Left renal pelvis (tissue), 4 donors: ENCODE measurements around the gene FGFR3. TPM values are rescaled to one million over a fixed set of nuclear protein-coding genes. Genes with fewer than 3 reads are reported as not detected.

ENCODE experiments used
- DNase-seq, 4 donors: peaks; one replicate each; pipeline ENCODE4 v3.0.0-alpha.2; 2013; ENCODE audit warnings: low read depth in 4 of 4, low spot score in 3 of 4
- polyA plus RNA-seq, 4 donors: library from polyadenylated mRNA; unstranded; fragments of 120-200 nt; gene quantifications; one replicate each; pipeline ENCODE4 v1.2.1, GENCODE V29; 2013; ENCODE audit not compliant: insufficient read length in 4 of 4

FGFR3 gene
- polyA plus RNA-seq, 4 donors = 2.7 to 136 (median 75.1) TPM

DNA sequence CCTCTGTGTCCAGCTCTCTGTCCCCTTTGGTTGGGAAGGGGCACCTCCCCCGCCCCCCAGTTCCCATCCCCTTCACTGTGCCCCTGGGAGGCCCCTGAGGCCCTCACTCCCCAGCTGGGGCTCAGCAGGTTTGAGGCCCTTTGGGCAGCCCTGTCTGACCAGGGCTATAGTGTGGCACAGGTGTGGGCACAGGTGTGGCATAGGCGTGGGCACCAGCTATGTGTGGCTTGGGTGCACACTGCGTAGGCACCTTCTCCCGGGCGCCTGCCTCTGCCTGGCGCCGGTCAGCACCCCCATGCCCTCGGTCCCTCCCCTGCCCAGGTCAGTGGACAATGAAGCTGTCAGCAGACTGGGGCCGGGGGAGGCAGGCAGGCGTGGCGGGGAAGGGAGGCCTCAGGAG is 7.5 kb upstream of the FGFR3 start:
- DNase-seq = no peak

DNA sequence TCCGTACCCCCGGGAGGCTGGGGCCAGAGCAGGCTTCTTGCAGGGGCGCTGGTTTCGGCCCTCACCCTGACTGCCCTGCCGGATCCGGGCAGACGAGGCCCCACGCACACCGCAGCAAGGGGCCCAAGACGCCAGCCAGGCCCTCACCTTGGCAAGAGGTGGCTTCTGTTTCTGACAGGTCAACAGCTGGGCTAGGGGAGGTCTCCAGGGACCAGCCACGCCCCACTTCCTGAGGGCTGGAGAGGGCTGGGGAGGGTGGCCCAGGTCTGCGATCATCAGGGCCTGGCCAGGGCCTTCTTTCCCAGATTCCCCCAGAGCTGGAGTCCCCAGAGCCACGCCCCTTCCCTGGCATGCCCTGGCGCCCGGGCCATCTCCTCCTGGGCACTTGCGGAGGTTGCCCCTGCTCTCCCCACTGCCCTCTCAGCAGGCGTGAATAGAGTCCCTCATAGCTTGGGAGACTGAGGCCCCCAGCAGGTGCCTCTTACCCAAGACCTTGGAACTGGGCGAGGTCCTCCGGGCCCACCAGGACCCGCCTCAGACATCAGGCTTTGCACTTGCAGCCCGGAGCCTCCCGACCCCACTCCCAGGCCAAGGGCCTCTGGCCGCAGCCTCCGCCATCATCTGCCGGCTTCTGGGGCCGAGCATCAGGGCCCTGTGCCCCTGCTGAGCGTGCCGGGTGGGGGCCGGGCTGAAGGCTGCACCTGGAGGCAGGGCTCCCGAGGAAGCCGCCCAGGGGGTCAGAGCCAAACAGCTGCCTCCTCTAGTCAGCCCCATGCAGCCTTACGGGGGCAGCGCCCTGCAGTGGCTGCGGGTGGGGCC is 6.3 kb upstream of the FGFR3 start:
- DNase-seq = no peak

DNA sequence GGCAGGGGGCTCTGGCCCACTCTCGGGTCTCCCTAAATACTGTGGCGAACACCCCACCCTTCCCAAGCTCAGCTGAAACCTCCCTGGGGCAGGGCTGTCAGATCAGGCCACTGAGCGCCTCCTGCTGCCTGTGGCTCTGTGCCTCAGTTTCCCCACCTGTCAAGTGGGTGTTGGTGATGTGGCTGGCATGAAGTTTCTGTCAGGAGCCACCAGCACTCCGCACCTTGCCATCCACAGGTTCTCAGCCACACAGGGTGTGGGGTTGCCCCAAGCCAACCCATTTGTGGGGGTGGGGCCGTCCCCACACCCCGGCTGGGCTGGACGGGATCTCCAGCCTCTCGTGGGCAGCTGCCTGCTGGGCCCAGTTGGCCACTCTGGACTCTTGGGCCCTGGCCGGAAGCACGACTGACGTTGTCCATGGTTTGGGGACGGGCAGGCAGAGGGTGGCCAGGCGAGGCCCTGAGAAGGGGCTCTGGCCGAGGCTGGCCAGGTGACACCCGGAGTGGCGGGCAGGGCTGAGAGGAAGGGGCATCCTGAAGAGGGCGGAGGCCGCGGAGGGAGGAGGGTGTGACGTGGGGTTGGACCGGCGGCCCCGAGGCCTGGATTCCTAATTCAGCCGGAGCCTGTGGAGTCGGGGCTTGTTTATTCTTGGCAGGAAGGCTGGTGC is 5.5 kb upstream of the FGFR3 start:
- DNase-seq = no peak

GRCh38 chr4:1788254-1788973 is 4.7 kb upstream of the FGFR3 start:
- DNase-seq = no peak

GRCh38 chr4:1789552-1789951 is 3.5 kb upstream of the FGFR3 start:
- DNase-seq = no peak

- DNase-seq = no peak
These were observed 3.1 kb upstream of the FGFR3 start for GRCh38 chr4:1790005-1790404.

DNA sequence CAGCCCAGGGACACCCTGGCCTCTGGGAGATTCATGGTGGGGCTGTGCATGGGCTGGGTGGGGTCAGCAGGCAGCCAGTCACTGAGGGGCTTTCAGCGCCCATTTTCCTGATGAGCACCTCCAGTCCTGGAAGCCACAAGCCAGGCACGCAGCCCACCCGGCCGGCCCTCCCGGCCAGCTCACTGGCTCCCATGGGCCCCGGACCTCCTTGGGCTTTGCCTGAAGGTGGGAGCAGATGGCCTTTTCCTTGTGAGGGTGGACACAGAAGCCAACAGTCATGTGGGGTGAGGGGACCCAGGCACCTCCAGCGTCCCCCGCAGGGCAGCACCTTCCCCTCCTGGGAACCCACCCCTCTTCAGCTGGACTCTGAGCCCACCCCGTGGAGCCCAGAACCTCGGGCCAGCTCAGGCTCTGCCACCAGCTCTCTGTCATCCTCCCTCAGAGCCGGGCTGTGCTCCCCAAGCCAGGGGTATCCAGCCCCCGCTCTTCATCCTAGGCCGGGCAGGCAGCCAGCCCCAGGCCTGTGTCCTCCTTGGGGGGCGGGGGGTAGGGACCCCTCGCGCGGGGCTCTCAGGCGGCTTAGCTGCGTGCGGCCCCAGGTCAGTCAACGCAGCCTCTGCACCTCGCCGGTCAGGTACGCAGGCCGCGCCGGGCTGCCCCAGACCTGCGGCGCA is 798 bp upstream of the FGFR3 start:
- DNase-seq = no peak

DNA sequence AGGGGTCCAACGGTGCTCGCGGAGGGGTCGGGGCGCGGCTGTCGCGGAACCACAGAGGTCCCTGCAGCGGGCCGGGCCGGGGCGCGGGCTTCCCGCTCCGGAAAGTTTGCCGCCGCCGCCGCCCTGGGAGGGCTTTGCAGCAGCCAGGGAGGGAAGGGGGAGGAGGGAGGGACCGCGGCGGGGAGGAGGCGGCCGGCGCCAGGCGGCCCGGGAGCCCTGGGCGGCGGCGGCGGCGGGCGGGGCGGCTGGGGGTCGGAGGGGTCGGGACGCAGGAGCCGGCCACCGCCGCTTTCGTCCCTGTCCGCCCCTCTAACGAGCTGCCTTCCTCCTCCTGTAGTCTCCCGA is 375 bp downstream of the FGFR3 start:
- no peak for DNase-seq

DNA sequence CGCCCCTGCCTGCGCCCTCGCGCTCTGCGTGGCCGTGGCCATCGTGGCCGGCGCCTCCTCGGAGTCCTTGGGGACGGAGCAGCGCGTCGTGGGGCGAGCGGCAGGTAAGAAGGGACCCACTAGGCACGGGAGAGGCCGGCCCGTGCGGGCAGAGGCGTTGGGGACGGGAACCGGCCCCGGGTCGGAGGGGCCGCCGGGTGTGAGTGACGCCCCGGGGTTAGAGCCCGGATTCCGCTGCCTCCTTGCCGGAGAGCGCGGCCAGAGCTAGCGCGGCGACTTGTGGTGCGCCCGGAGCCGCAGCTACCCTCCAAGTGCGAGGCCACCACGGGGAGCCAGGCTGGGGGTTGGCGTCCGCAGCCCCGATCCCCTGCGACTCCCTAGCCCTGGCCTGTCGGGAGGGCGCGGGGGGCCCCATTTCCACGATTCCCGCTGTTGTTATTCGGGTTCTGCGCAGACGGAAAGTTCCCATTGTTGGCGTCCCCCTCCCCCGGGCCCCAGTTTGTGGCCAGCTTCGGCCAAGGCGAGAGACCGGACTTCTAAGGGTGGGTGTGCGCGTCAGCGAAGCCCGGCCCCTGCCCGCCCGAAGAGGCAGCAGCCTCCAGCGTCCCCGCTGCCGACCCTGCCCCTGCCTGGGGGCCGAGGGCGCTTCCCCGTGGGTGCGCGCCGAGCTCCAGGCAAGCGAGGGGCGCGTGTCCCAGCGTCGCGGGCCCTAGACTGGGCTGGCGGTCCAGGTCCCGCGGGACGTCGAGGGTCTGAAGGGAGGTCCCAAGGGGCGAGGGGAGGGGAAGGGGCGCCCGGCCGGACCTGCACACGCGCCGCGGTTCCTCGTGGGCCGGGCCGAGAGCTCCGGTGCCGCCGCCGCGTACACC is 1.1 kb downstream of the FGFR3 start:
- DNase-seq = no peak

GRCh38 chr4:1794809-1795298 is 1.8 kb downstream of the FGFR3 start:
- DNase-seq = no peak

- no peak for DNase-seq
These were observed 2.5 kb downstream of the FGFR3 start for GRCh38 chr4:1795299-1796195.

DNA sequence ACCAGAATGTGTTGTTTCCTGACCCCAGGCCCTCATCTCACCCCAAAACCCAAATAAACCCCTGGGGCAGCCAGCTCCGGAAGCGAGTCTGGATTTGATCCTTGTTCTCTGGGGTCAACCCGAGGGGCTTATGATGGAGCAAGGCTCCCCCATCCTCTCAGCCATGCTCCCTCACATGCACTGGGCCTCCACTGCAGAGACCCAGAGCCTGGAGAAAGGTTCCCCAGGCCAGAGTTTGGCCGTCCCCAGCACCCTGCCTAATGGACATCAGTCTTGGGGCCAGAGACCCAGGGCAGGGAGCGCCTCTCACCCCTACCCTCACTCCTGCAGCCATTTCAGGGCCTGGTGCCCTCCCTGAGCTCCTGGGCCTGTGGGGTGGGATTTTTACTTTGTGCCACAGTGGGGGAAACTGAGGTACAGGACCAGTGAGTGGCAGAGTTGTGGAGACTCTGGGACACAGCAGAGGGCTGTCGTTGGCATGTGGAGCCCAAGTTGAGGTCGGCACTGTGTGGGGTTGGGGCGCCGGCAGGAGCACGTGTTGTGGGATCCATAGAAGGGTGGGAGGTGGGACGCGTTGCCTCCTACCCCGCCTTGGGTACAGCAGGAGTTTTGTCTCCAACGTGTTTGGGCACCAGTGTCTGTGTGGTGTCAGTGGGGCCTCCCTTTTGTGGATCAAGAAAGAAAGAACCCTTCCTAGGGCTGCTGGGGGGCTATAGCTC is 3.6 kb downstream of the FGFR3 start:
- DNase-seq = no peak

GRCh38 chr4:1797298-1797860 is 4.3 kb downstream of the FGFR3 start:
- no peak for DNase-seq

DNA sequence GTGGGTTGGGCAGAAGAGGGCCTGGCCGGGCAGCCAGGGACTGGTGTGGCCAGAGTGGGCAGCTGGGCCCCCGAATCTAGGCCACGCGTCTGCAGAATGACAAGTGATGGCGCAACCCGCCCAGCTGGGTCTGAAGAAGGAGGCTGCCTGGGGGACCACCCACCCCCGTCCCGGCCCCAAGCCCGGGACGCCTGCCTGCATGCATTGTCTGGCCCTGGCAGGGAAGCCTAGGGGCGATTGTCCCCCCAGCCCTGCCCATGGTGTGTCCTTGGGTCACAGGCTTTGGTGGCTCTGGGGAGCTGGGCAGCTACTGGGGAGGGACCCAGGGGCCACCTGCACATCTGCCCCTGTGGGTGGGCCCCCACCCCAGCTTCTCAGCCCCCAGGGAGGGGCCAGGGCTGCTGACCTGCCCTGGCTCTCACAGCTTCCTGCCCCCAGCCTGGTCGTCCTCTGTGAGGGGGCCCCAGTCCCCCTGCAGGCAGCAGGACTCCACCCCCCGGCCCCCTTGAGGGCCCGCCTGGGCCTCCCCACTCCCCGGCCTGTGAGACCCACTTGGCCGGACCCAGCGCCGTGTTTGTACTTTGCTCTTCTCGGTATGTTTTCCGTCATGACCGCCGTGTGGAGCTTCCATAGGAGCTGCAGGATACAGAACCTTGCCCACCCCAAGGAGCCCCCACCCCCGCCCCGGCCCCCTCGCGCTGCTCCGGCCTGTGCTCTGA is 4.9 kb downstream of the FGFR3 start:
- DNase-seq = no peak

- no peak for DNase-seq
These were observed 5.7 kb downstream of the FGFR3 start for GRCh38 chr4:1798580-1799386.
